ENCODE data around the gene ZBTB16.

GRCh38 chr11:114150671-114151070, 91.2 kb downstream of the ZBTB16 start:
- TF ChIP-seq EZH2 (IDR thresholded peaks at IDR 0.05; ENCODE audit: low read depth), result no peak
- no peak for TF ChIP-seq CTCF (conservative IDR thresholded peaks at IDR 0.05)
